ENCODE results near the gene ALG1. TPM values are rescaled to one million over a fixed set of nuclear protein-coding genes. Genes with fewer than 3 reads are reported as not detected.

ALG1 gene
- total and polyA plus RNA-seq, 2 donors (not counting 3 experiments of a cell fraction or from before 2014, with no cell fraction given), result 33.7 to 46.0 TPM

GRCh38 chr16:5077304-5077703 lies 5.7 kb downstream of the ALG1 start:
- no TSS peak for BruUV-seq (replicated peaks)
- DNase-seq (ENCODE audit: low read depth, low spot score) (no peak), FAIRE-seq (no peak)
- dilution Hi-C loops (cut with MboI; ENCODE audit: extremely low pct_ligation_motif_present, low sequenced_read_pairs), result no loop called here
- no peak for TF ChIP-seq POLR2A (IDR thresholded peaks at IDR 0.05; ENCODE audit: low read depth, low read length)
- TF ChIP-seq JUN (IDR thresholded peaks at IDR 0.05; ENCODE audit: borderline replicate concordance, insufficient read depth, insufficient read length, low read depth), result no peak
- no peak for TF ChIP-seq POLR2AphosphoS5 (IDR thresholded peaks at IDR 0.05; ENCODE audit: insufficient read depth, low read depth, low read length)
- TF ChIP-seq FOS (IDR thresholded peaks at IDR 0.05; ENCODE audit: borderline replicate concordance, insufficient read depth, low read length), result no peak
- no peak for TF ChIP-seq GATA2 (IDR thresholded peaks at IDR 0.05; ENCODE audit: insufficient read depth, insufficient read length, low read depth, low read length)
- no peak for TF ChIP-seq EZH2 (IDR thresholded peaks at IDR 0.05; ENCODE audit: borderline replicate concordance, low read depth, low read length, severe bottlenecking)
- TF ChIP-seq CTCF (IDR thresholded peaks at IDR 0.05; ENCODE audit: extremely low read depth in 1 of 2, insufficient read depth in 1 of 2, low read depth in 1 of 2, low read length in 2 of 2), result no peak
- no peak for TF ChIP-seq MAX (IDR thresholded peaks at IDR 0.05; ENCODE audit: insufficient read depth, insufficient read length)
- Histone ChIP-seq H3K27me3 (ENCODE audit: control insufficient read depth in 2 of 2, insufficient read depth in 2 of 2, low read length in 2 of 2) (no peaks in the 10 kb centered on the region), H3K4me1 (ENCODE audit: control insufficient read depth, extremely low read depth, insufficient read depth, low read length) (peaks cover 7% of the 10 kb centered on the region), H4K20me1 (replicated peaks; ENCODE audit: control insufficient read depth, extremely low read depth, insufficient read depth, low read length) (no peaks in the 10 kb centered on the region), H2AFZ (ENCODE audit: low read depth, low read length) (no peak overlapping the region), H3K36me3 (ENCODE audit: control insufficient read depth in 2 of 2, extremely low read depth in 1 of 2, insufficient read depth in 2 of 2, low read length in 2 of 2) (peaks cover 4 to 9% of the 10 kb centered on the region in 2 experiments), H3K4me2 (ENCODE audit: insufficient read depth, low read length) (no peak overlapping the region), H3K27ac (ENCODE audit: insufficient read depth, low read depth, low read length) (no peak overlapping the region), H3K9ac (replicated peaks; ENCODE audit: extremely low read depth, insufficient read depth, low read length) (no peak overlapping the region), H3K9me1 (replicated peaks; ENCODE audit: control insufficient read depth, extremely low read depth, insufficient read depth, low read length) (no peaks in the 10 kb centered on the region), H3K9me3 (replicated peaks; ENCODE audit: control insufficient read depth, insufficient read depth, low read length) (no peaks in the 10 kb centered on the region), H3K4me3 (replicated peaks in 1 of 3; ENCODE audit: insufficient read depth in 1 of 3, low read depth in 1 of 3, low read length in 3 of 3) (no peak overlapping the region), H3K79me2 (ENCODE audit: control insufficient read depth, insufficient read depth, low read length) (peaks cover 6% of the 10 kb centered on the region)
- ChIA-PET POLR2A (no interaction called here), CTCF (no interaction called here)
- intact Hi-C loops (cut with micrococcal nuclease), result no loop called here
